DMS79 (cell line): Measurements from ENCODE around the gene ATN1.
A peak's percentile ranks its signal among the peaks of the same experiment; 100 is the strongest.

Experiments used
- DNase-seq: peaks from one replicate; lab custom pipeline; 2025; lab: John Stamatoyannopoulos, UW

Gene ATN1

DNA sequence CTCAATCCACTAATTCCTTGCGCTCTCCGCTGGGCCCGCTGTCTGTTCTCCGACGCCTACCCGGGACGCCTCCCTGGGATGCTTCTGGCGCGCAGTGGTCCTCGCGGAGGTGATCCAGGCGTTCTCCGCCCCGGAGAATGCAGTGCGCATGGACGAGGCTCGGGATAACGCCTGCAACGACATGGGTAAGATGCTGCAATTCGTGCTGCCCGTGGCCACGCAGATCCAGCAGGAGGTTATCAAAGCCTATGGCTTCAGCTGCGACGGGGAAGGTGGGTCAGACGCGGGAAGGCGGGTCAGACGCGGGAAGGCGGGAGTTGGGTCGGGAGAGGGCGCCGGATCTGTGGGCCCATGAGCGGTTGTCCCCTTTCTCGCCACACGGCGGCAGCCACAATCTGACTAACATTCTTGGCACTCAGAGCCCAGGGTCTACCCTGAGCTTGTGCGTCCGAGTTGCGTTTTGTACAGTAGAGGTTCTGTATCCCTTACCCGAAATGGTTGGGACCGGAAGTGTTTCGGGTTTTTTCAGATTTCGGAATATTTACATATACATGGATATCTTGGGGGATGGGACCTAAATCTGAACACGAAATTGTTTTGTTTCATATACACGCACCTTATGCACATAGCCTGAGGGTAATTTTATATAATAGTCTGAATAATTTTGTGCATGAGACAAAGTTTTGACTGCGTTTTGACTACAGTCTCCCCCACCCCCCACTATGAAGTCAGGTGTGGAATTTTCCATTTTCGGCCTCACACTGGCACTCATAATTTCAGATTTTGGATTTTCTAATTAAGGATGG lies 16.8 kb downstream of the ATN1 start:
- peak; percentile 97 for DNase-seq

DNA sequence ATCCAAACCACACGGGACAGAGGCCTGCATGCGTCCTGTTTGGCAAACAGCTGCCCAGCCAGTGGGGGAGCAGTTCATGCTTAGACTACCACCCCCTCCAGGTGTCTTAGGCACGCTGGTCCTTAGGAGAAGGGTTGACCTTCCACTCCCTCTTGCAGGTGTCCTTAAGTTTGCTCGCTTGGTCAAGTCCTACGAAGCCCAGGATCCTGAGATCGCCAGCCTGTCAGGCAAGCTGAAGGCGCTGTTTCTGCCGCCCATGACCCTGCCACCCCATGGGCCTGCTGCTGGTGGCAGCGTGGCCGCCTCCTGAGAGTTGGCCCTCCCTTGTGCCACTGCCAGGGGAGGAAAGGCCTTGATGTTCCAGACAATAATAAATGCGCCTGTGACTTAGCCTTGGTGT lies 17.9 kb downstream of the ATN1 start:
- no peak for DNase-seq

- DNase-seq = peak; percentile 95
Observed at GRCh38 chr12:6946033-6946919, 18.5 kb downstream of the ATN1 start.

DNA sequence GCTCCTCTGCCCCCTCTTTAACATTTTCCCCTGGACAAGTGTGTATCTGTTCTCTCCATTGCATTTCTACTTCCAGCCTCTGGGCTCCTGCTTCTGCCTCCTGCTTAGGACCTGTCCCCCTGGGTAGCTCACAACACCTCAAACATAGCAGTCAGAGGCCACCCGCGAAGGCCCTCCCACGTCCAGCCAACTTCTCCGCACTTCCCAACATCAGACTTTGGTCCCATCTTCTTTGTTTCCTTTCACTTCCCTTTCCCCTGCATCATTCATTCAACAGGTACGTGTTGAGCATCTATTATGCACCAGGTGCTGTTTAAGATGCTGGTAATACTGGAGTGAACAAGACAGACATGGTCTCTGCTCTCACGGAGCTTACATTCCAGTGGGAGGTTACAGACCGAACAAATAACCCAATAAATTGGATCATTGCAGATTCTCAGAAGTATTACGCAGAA lies 19.2 kb downstream of the ATN1 start:
- no peak for DNase-seq

DNA sequence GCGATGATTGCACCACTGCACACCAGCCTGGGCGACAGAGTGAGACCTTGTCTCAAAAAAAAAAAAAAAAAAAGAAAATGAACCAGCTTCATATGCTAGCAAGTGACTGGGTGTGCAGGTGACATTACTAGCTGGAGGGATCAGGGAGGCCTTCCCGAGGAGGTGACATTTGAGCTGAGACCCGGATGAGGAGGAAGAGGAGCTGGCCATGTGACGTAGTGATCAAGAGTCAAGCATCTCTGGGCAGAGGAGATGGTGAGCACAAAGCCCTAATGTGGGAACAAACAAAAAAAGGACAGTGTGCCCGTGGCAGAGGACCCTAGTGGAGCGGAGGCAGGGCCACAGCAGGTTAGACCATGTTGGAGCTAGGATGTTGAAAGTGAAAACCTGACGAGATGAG lies 19.9 kb downstream of the ATN1 start:
- DNase-seq = no peak

- no peak for DNase-seq
Observed at GRCh38 chr12:6948873-6949594, 21.3 kb downstream of the ATN1 start.

GRCh38 chr12:6950401-6950801 lies 22.6 kb downstream of the ATN1 start:
- no peak for DNase-seq

DNA sequence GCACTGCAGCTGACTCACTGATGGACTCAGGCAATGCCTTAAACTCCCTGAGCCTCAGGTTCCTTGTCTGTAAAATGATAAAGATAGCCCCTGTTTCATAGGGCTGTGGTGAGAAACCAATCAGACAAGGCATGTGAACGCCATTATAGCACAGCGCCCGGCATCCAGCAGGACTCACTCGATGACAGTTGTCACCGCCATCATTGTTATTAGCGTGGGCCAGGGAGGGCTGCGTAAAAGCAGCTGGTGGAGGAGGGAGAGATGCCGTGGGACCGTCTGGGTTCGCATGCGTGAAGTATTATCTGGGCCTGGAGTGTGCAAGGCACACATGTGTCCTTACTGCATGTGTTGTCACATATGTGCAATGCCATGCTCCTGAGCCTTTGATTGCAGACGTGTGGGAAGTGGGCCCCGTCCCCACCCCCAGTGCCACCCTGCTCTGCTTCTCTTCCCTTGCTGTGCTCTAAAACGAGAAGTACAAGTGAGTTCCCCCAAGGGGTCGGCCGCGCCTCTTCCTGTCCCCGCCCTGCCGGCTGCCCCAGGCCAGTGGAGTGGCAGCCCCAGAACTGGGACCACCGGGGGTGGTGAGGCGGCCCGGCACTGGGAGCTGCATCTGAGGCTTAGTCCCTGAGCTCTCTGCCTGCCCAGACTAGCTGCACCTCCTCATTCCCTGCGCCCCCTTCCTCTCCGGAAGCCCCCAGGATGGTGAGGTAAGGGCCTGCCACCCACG lies 23.2 kb downstream of the ATN1 start, which contains the start of gene PTPN6:
Gene PTPN6 (plus strand): TSS at position 546 of the 730 bp plus-strand sequence. CDS start 157 bp downstream, at position 703.
- no peak for DNase-seq

GRCh38 chr12:6951551-6952120 lies 23.9 kb downstream of the ATN1 start:
- DNase-seq = no peak

DNA sequence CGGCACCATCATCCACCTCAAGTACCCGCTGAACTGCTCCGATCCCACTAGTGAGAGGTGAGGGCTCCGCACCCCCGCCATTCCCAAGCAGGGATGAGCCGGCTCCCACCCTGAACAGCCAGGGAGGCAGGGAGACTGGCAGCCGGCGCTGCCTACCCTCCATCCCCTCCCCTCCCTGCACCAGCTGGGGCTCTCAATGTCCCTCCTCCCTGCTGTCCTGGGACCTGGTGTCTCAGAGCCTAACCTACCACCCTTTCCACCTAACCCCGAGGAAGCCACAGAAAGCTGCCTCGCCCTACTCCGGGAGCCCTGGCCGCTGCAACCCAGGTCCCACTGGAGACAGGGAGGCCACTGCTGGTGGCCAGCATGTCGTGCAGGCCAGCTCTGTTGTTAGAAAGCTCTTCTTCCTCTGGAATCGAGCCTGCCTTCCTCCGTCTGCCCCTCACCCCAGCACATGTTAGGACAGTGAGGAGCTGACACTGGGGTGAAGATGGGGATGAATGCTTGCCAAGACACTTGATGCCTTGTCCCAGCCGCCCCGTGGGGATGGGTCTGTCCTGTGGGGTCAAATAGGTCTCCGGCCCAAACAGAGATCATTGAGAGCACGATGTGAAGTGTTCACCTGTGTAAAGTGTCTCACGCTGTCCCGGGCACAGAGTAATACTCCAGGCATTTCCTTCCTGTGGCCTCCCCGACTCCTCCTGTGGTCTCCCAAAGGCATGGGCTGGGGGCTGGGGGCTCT lies 24.5 kb downstream of the ATN1 start:
- no peak for DNase-seq

DNA sequence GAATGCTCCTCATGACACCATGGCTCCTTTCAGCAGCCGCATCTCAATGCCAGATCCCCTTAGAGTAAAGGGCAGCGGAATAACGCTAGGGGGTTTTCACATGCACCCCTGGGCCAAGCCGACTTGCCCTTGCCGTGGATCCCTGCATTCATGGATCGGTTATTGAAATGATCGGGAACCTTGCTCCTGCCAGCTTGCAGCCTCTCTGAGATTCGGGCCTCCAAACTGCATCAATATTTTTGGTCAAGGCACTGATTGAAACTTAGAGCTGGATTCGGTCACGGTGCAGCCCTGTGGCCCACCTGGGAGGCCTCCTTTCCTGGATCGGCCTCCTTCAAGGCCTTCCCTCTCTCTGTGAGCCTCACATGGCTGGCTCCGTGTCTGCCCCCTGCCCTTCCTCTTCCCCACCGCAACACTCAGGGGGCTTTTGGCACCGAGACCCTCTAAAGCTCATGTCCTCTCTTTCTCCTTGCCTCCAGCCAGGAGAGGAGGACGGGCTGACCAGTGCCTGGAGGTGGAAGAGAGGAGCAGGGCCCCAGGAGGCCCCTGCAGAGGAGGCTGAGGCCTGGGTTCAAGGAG lies 25.2 kb downstream of the ATN1 start:
- no peak for DNase-seq

- no peak for DNase-seq
Observed at GRCh38 chr12:6953442-6954315, 25.9 kb downstream of the ATN1 start.

DNA sequence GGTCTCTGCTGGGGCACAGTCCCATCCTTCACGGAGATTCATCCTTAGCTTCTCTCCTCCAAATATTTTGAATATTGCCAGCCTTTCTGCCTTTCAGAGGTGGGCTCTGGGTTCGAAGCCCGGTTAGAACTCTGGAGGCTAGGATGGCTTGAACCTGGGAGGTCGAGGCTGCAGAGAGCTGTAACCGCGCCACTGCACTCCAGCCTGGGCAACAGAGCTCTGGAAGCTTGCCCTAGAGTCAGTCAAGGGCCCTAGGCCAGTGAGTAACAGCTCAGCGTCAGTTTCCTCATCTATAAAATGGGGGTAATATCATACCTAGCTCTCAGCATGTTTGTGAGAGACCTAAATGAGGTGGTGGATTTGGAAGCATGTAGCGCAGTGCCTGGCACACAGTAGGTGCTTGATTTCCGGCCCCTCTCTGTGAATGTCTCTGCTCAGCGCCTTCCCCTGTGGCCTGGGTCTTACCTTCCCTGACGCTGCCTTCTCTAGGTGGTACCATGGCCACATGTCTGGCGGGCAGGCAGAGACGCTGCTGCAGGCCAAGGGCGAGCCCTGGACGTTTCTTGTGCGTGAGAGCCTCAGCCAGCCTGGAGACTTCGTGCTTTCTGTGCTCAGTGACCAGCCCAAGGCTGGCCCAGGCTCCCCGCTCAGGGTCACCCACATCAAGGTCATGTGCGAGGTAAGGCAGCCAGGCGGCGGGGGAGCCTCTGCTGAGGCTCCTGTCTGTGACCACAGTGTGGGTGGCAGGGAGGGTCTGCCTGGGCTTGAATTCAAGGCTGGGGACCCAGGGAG lies 26.8 kb downstream of the ATN1 start:
- no peak for DNase-seq

- no peak for DNase-seq
Observed at GRCh38 chr12:6955108-6956020, 27.6 kb downstream of the ATN1 start.

GRCh38 chr12:6956021-6956727 lies 28.4 kb downstream of the ATN1 start:
- no peak for DNase-seq

DNA sequence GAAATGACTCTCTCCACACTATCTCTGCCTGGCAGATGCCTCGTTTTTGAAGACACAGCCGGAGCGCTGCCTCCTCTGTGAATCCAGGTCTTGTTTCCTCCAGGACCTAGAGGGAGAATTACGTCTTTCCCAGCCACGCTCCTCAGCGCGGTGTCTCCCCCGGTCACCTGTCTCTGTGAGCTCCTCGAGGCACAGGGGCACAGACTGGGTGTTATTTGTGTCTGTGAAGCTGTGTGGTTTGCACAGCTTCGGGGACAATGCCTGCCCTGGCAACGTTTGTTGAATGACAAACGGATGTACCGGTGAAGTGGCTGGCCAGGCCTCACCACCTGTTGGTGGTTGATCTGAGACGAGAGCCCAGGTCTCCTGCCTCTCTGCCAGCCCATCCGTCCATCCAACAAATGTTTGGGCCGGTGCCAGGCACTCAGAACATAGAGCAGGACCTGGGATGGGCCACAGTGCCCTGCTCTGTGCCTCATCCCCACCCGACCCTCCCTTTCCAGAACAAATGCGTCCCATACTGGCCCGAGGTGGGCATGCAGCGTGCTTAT lies 29.5 kb downstream of the ATN1 start:
- DNase-seq = no peak
